Glomerular visceral epithelial cell (primary cell): ENCODE results near the gene WT1.
A peak's percentile ranks its signal among the peaks of the same experiment; 100 is the strongest.

Experiments
- DNase-seq: peaks from one replicate; pipeline ENCODE4 v3.0.0-alpha.2; 2016; ENCODE audit errors: extremely low spot score

WT1 gene

GRCh38 chr11:32438866-32439489 lies 3.6 kb upstream of the WT1 start:
- no peak for DNase-seq

GRCh38 chr11:32438346-32438865 lies 3.1 kb upstream of the WT1 start:
- DNase-seq, result no peak

GRCh38 chr11:32437495-32438345 lies 2.4 kb upstream of the WT1 start:
- no peak for DNase-seq

- DNase-seq, result no peak
Observed at GRCh38 chr11:32436751-32437494, 1.6 kb upstream of the WT1 start.

- no peak for DNase-seq
Observed at GRCh38 chr11:32435942-32436750, 807 bp upstream of the WT1 start.

- DNase-seq, result peak; percentile 21
Observed at GRCh38 chr11:32435152-32435480, 223 bp downstream of the WT1 start.

GRCh38 chr11:32434356-32435151 lies 785 bp downstream of the WT1 start:
- peak; percentile 63 for DNase-seq

- no peak for DNase-seq
Observed at GRCh38 chr11:32433914-32434355, 1.4 kb downstream of the WT1 start.

GRCh38 chr11:32433101-32433913 lies 2.0 kb downstream of the WT1 start:
- DNase-seq, result no peak

- DNase-seq, result no peak
Observed at GRCh38 chr11:32432565-32432964, 2.8 kb downstream of the WT1 start.

GRCh38 chr11:32430568-32431381 lies 4.6 kb downstream of the WT1 start:
- no peak for DNase-seq

GRCh38 chr11:32429477-32429876 lies 5.9 kb downstream of the WT1 start:
- DNase-seq, result no peak

- DNase-seq, result no peak
Observed at GRCh38 chr11:32428665-32429303, 6.6 kb downstream of the WT1 start.

- DNase-seq, result no peak
Observed at GRCh38 chr11:32427935-32428664, 7.2 kb downstream of the WT1 start.

GRCh38 chr11:32427616-32427934 lies 7.8 kb downstream of the WT1 start:
- DNase-seq, result no peak

- DNase-seq, result no peak
Observed at GRCh38 chr11:32426819-32427615, 8.3 kb downstream of the WT1 start.

- DNase-seq, result no peak
Observed at GRCh38 chr11:32426192-32426591, 9.1 kb downstream of the WT1 start.
